Heart right ventricle (tissue), 16 donors: ENCODE results near the gene GGA3. TPM values are rescaled to one million over a fixed set of nuclear protein-coding genes. Genes with fewer than 3 reads are reported as not detected.

Experiments used
- ATAC-seq, 8 donors: fragments of 200-7000 bp; cut with Tn5 transposase; one replicate each; pipeline ENCODE4 v1.9.1; 2020; ENCODE audit warnings: mild to moderate bottlenecking in 8 of 8, moderate library complexity in 8 of 8, moderate number of reproducible peaks in 1 of 8
- DNase-seq, 2 donors: peaks; one replicate each; pipeline ENCODE4 v3.0.0-alpha.2; 2020
- H3K27ac ChIP-seq, 10 donors: fragments of 200-600 bp; sonication (generic) in 2 of 10; one replicate each; pipeline versions ENCODE4 v1.5.0 to v1.8.0; 2020 to 2022; ENCODE audit warnings: mild to moderate bottlenecking in 3 of 10
- H3K27me3 ChIP-seq, 7 donors: fragments of 200-600 bp; one replicate each; pipeline ENCODE4 v1.8.0; 2021 to 2022; ENCODE audit warnings: mild to moderate bottlenecking in 2 of 7
- H3K36me3 ChIP-seq, 9 donors: fragments of 200-600 bp; sonication (generic) in 1 of 9; one replicate each; pipeline versions ENCODE4 v1.5.0 to v1.8.0; 2020 to 2022; ENCODE audit warnings: mild to moderate bottlenecking in 2 of 9
- H3K4me1 ChIP-seq, 9 donors: fragments of 200-600 bp; sonication (generic) in 1 of 9; one replicate each; pipeline versions ENCODE4 v1.5.0 to v1.8.0; 2020 to 2022; ENCODE audit warnings: mild to moderate bottlenecking in 4 of 9
- H3K4me3 ChIP-seq, 10 donors: fragments of 200-600 bp; sonication (generic) in 2 of 10; one replicate each; pipeline versions ENCODE4 v1.5.0 to v1.8.0; 2020 to 2022; ENCODE audit warnings: mild to moderate bottlenecking in 7 of 10, moderate library complexity in 2 of 10
- H3K9me3 ChIP-seq, 11 donors: fragments of 200-600 bp in 10 of 11; sonication (generic) in 2 of 11; one replicate each; pipeline versions ENCODE4 v1.5.0 to v1.8.0; 2013 to 2022; ENCODE audit warnings: mild to moderate bottlenecking in 2 of 11, control low read depth in 1 of 11, moderate library complexity in 1 of 11
- CTCF ChIP-seq, 9 donors: fragments of 200-600 bp; sonication (generic) in 2 of 9; IDR thresholded peaks; one replicate each; pipeline versions ENCODE4 v1.5.0 to v1.8.0; 2021 to 2022; ENCODE audit warnings: antibody characterized with exemption in 9 of 9, mild to moderate bottlenecking in 5 of 9, moderate library complexity in 1 of 9
- WGBS, 2 donors: extraction: QIAGEN DNeasy Blood & Tissue Kit; methylation state at CpG; one replicate each; pipeline ENCODE4 v1.1.7; 2013; ENCODE audit warnings: inconsistent platforms in 1 of 2; 5-methylcytosine and 5-hydroxymethylcytosine counted together
- intact Hi-C, 10 donors: fragments of 100-400 bp; cut with DNase I; formaldehyde crosslinking; loops; one replicate each; pipeline versions ENCODE4 v1.11.1 to v1.14.2; 2022
- long read RNA-seq, 3 donors: library from polyadenylated mRNA; unstranded; transcript quantifications; one replicate each; pipeline ENCODE4 v2.0.0, GENCODE V29; 2020 to 2021
- polyA plus RNA-seq, 2 donors: library from polyadenylated mRNA; stranded (reverse); fragments of 200-250 nt; gene quantifications; one replicate each; pipeline ENCODE4 v1.2.3, GENCODE V29; 2013
- total RNA-seq, 10 donors: library from RNA; stranded (reverse); fragmentation: NEBNext Ultra II Directional in 3 of 10; extraction: Animal tissue kit (Norgen Biotek cat#: 25700) in 3 of 10; gene quantifications; one replicate each; pipeline versions ENCODE4 v1.2.1 to v1.2.4, GENCODE V29; 2021 to 2023
- donor health status: Arrhythmogenic right ventricular cardiomyopathy.
- donor health status: ischemic (EF 13 %, LVEDD 7.1; RV severe dilation, severe dysfunction).
- donor health status: healthy with polysubstance abuse.
- donor health status: DM: no; HTN: yes; CAD: no.
- donor health status: DM: no; HTN: no; CAD: no.
- donor health status: ischemic (EF 25% LVEDD 6.9; RV normal size, moderate dysfunction).
- donor health status: ischemic (EF 25% LVEDD 5.7; RV mildly dilated, moderate dysfunction).
- donor health status: healthy.
- donor health status: DM: yes; HTN: yes; CAD: no.
- donor health status: Ischemic cardiomyopathy.
- donor health status: ischemic (EF 35%, LVEDD 5.7; RV mildly dilated, moderate dysfunction).
- donor health status: nonischemic (EF 11% LVEDD 7.7; RV severe dilation, severe dysfunction).
- donor health status: DM: yes; HTN: yes; CAD: no.
- donor health status: PGD.
- donor health status: ischemic (EF 29% LVEDD 5.4; RV normal size, mild dysfunction).
- donor health status: nonischemic (EF 23%, LVEDD 6.1; RV moderate dilation, normal function).

The GGA3 gene
- 10 to 100 TPM; 16.0 to 30.2 (median 21.7) TPM for total RNA-seq
- polyA plus RNA-seq: 10 to 100 TPM; 13.1 to 20.3 TPM
- long read RNA-seq, donor 1, partial matches to known transcripts: 6 of 23 reads
- long read RNA-seq, donor 1, other reads (novel, unspliced or antisense): 16 of 23 reads
- long read RNA-seq, donor 2, full-length matches to known transcripts: 5 of 15 reads
- long read RNA-seq, donor 2, partial matches to known transcripts: 3 of 15 reads
- long read RNA-seq, donor 2, other reads (novel, unspliced or antisense): 7 of 15 reads
- long read RNA-seq, donor 3, full-length matches to known transcripts: 16 of 60 reads
- long read RNA-seq, donor 3, partial matches to known transcripts: 26 of 60 reads
- long read RNA-seq, donor 3, other reads (novel, unspliced or antisense): 18 of 60 reads

GRCh38 chr17:75261336-75262111, at the start of gene GGA3, which contains the start of gene MRPS7:
TSS of gene GGA3 (minus strand) at chr17:75261606. CDS start at chr17:75261587, 19 bp downstream.
TSS of gene MRPS7 (plus strand) at chr17:75261879. CDS start at chr17:75261901, 22 bp downstream.
- whole genome bisulfite sequencing, 2 donors: 0% methylated on average over 62 to 69 of the region's 69 CpGs
- intact Hi-C loops: no loop called here

GRCh38 chr17:75308732-75309629, 47.6 kb upstream of the GGA3 start:
- H3K4me3 ChIP-seq: no peak overlapping the region
- intact Hi-C loops: no loop called here
- no peaks in the 10 kb centered on the region for H3K36me3 ChIP-seq
- ATAC-seq: peak; percentile 32 to 72 (median 56)
- H3K27me3 ChIP-seq: no peaks in the 10 kb centered on the region
- DNase-seq: no peak
- H3K27ac ChIP-seq: peak overlapping the region in 7 of 10 donors; percentile 22 to 94 (median 49)
- no peaks in the 10 kb centered on the region for H3K9me3 ChIP-seq
- 71 to 79% methylated on average over 20 of the region's 20 CpGs for WGBS, 2 donors
- no peak for TF ChIP-seq CTCF (IDR thresholded peaks at IDR 0.05)
- peaks cover 0 to 60% (median 5%) of the 10 kb centered on the region in 9 donors for H3K4me1 ChIP-seq

More at GRCh38 chr17:75261336-75262111, at the start of gene GGA3, which contains the start of gene MRPS7:
- ATAC-seq (peak; percentile 97 to 99 (median 98)), DNase-seq (peak; percentile 97)
- Histone ChIP-seq H3K36me3 (peaks cover 0 to 39% (median 30%) of the 10 kb centered on the region in 9 donors), H3K4me3 (peak within 1 kb of the TSS; percentile 75 to 100 (median 94)), H3K27me3 (no peaks in the 10 kb centered on the region), H3K9me3 (no peaks in the 10 kb centered on the region), H3K4me1 (peaks cover 4 to 46% (median 30%) of the 10 kb centered on the region in 9 donors), H3K27ac (peak within 1 kb of the TSS; percentile 93 to 99 (median 97))
- no peak for TF ChIP-seq CTCF (IDR thresholded peaks at IDR 0.05)

GRCh38 chr17:75307957-75308731, 46.7 kb upstream of the GGA3 start:
- no peaks in the 10 kb centered on the region for H3K9me3 ChIP-seq
- H3K36me3 ChIP-seq: no peaks in the 10 kb centered on the region
- no peaks in the 10 kb centered on the region for H3K27me3 ChIP-seq
- intact Hi-C loops: no loop called here
- DNase-seq (no peak), ATAC-seq (no peak)
- H3K27ac ChIP-seq: peak overlapping the region in 1 of 10 donors; percentile 94
- no peak for TF ChIP-seq CTCF (IDR thresholded peaks at IDR 0.05)
- WGBS, 2 donors: 88% methylated on average over 13 of the region's 13 CpGs
- peaks cover 0 to 52% (median 5%) of the 10 kb centered on the region in 9 donors for H3K4me1 ChIP-seq
- H3K4me3 ChIP-seq: no peak overlapping the region
